Nephron progenitor cell (in vitro differentiated cells): Measurements from ENCODE around the gene ZNF264.

Source experiments
- DNase-seq: peaks from one replicate; pipeline ENCODE4 v3.0.0; 2021
- H3K27ac Mint-ChIP-seq: 2 replicates; pipeline ENCODE4 v1.8.0; 2021; ENCODE audit warnings: mild to moderate bottlenecking, moderate library complexity, mixed read lengths
- H3K27me3 Mint-ChIP-seq: 2 replicates; pipeline ENCODE4 v1.8.0; 2021; ENCODE audit warnings: mild to moderate bottlenecking, low read depth, mixed read lengths; ENCODE audit not compliant: poor library complexity
- H3K36me3 Mint-ChIP-seq: 2 replicates; pipeline ENCODE4 v1.8.0; 2021; ENCODE audit warnings: low read depth, mixed read lengths
- H3K4me1 Mint-ChIP-seq: 2 replicates; pipeline ENCODE4 v1.8.0; 2021; ENCODE audit warnings: mixed read lengths
- H3K4me3 Mint-ChIP-seq: 2 replicates; pipeline ENCODE4 v1.8.0; 2021; ENCODE audit warnings: mild to moderate bottlenecking, moderate library complexity, mixed read lengths
- H3K9me3 Mint-ChIP-seq: 2 replicates; pipeline ENCODE4 v1.8.0; 2021; ENCODE audit warnings: mild to moderate bottlenecking, moderate library complexity, mixed read lengths
- TF ChIP-seq, protein P1 (sequence below): fragments of 200-600 bp; sonication (generic); IDR thresholded peaks from 2 replicates; pipeline ENCODE4 v1.5.0; 2021; ENCODE audit warnings: antibody characterized with exemption

The ZNF264 gene

DNA sequence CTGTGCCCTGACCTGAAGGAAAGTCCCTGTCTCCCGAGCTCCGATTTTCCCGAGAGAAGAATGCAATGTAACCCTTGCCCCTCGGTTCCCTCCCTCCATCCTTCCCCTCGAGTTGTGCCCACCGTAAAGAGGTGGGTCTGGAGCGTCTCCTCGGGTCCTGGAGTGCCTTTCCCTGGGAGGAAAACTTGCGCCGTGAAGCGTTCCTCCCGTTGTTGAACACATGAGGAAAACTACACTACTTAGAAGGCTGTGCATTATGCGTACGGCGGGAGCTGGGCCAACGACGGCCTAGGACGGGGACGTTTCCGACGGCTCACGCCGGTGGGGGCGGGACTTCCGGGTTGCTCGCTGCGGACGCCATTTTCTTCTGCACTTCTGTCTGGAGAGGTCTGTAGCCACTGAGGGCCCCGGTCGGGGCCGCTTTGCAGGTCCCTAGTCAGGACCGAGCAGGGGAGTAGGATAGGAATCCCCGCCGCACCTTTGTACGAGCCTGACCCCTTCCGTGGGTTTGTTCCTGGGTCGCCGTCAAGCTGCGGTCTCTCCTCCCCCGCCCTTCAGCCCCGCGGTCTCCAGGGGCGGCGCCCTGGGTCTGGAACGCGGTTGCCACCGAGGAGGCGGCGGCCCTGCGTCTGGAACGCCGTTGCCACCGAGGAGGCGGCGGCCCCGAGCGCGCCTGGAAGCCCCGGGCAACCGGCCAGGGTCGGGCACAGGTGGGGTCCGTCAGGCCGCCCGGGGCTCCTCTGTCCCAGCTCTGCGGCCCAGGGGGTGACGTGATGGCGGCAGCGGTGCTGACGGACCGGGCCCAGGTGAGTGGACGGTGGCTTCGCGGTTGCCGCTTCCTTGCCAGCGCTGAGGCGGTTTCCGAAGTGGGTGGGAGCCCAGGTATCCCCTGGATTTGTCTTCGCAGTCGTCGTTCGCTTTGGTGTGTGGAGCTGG, at the start of gene ZNF264:
Gene ZNF264, plus strand, starts transcription at position 360 of the 936 bp plus-strand sequence. Its CDS starts 414 bp downstream, at position 774.
- Mint-ChIP-seq H3K4me1 (peaks cover 27% of the 10 kb centered on the region), H3K36me3 (peaks cover 66% of the 10 kb centered on the region), H3K27me3 (peaks cover 13% of the 10 kb centered on the region), H3K4me3 (peak within 1 kb of the TSS; percentile 97), H3K27ac (peak within 1 kb of the TSS; percentile 93), H3K9me3 (peaks cover 55% of the 10 kb centered on the region)
- DNase-seq, result peak; percentile 87
- TF ChIP-seq, protein P1, sequence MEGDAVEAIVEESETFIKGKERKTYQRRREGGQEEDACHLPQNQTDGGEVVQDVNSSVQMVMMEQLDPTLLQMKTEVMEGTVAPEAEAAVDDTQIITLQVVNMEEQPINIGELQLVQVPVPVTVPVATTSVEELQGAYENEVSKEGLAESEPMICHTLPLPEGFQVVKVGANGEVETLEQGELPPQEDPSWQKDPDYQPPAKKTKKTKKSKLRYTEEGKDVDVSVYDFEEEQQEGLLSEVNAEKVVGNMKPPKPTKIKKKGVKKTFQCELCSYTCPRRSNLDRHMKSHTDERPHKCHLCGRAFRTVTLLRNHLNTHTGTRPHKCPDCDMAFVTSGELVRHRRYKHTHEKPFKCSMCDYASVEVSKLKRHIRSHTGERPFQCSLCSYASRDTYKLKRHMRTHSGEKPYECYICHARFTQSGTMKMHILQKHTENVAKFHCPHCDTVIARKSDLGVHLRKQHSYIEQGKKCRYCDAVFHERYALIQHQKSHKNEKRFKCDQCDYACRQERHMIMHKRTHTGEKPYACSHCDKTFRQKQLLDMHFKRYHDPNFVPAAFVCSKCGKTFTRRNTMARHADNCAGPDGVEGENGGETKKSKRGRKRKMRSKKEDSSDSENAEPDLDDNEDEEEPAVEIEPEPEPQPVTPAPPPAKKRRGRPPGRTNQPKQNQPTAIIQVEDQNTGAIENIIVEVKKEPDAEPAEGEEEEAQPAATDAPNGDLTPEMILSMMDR, result no peak

DNA sequence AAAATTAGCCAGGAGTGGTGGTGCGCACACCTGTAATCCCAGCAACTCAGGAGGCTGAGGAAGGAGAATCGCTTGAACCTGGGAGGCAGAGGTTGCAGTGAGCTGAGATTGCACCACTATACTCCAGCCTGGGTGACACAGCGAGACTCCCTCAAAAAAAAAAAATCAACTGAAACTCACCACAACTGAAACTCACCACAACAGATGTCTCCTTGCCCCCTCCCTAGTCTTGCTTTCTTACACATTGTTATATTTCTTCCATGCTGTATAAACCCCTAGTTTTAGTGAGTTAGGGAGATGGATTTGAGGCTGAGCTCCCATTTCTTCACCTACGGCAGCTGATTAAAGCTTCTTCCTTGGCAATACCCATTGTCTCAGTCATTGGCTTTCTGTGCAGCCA, 49.6 kb upstream of the ZNF264 start:
- no peaks in the 10 kb centered on the region for H3K27me3 Mint-ChIP-seq
- peaks cover 4% of the 10 kb centered on the region for H3K36me3 Mint-ChIP-seq
- no peak for DNase-seq
- H3K4me1 Mint-ChIP-seq, result no peaks in the 10 kb centered on the region
- H3K9me3 Mint-ChIP-seq, result peaks cover 83% of the 10 kb centered on the region
- H3K27ac Mint-ChIP-seq, result no peak overlapping the region
- no peak overlapping the region for H3K4me3 Mint-ChIP-seq
- TF ChIP-seq, protein P1, result no peak

DNA sequence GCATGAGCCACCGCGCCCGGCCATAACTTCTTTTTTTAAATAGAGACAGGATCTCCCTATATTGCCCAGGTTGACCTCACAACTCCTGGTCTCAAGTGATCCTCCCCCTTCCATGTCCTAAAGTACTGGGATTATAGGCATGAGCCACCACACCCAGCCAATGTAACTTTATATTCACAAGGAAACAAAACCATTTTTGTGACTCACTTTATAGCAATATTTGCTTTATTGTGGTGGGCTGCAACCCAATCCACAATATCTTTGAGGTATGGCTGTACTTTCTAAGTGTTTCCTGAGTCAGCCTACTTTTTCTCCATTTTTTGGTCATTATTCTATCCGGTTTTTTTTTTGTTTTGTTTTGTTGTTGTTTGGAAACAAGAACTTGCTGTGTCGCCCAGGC, 38.4 kb upstream of the ZNF264 start:
- DNase-seq, result no peak
- Mint-ChIP-seq H3K27ac (no peak overlapping the region), H3K4me3 (no peak overlapping the region), H3K27me3 (peaks cover 2% of the 10 kb centered on the region), H3K36me3 (no peaks in the 10 kb centered on the region), H3K4me1 (no peaks in the 10 kb centered on the region), H3K9me3 (peaks cover 76% of the 10 kb centered on the region)
- TF ChIP-seq, protein P1, result no peak

DNA sequence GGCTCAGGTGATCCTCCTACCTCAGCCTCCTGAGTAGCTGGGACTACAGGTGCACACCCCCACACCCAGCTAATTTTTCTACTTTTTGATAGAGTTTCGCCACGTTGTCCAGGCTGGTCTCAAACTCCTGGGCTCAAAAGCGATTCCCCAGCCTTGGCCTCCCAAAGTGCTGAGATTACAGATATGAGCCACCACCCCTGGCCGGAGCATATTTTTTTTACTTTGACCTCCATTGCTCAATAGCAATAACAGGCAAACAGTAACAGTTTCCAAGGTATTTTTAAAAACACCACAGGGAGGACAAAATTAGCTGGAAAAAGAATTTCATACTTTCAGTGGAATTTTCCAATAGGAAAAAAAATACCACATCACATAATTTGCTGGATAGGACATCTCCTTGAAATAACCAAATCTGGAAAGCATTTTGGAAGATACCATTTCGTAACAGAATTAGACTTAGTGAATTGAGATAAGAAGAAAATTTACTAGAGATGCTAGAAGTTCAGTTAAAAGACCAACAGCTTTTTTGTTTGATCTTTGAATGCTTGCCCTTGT, 29.2 kb upstream of the ZNF264 start:
- TF ChIP-seq, protein P1, result no peak
- DNase-seq, result no peak
- Mint-ChIP-seq H3K36me3 (no peaks in the 10 kb centered on the region), H3K27ac (no peak overlapping the region), H3K9me3 (peaks cover 78% of the 10 kb centered on the region), H3K27me3 (peaks cover 15% of the 10 kb centered on the region), H3K4me3 (no peak overlapping the region), H3K4me1 (no peaks in the 10 kb centered on the region)

DNA sequence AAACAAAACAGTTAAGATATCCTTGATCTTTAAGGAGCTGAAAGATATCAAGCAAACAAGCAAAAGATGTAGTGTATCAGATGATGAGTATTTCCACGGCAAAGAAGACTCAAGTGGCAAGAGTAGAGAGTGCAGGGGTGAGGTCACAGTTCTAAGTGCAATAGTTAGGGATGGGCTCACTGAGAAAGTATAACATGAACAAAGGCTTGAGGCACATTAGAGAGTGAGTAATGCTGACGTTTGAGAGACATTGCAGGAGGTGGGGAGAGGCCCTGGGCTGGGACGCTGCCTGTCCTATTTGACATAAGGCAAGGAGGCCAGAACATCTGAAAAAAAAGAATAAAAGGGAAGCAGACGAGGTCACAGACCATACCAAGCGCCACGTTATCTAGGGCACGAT, 25.5 kb upstream of the ZNF264 start:
- Mint-ChIP-seq H3K36me3 (no peaks in the 10 kb centered on the region), H3K27ac (no peak overlapping the region), H3K4me3 (no peak overlapping the region), H3K27me3 (peaks cover 22% of the 10 kb centered on the region), H3K9me3 (peaks cover 55% of the 10 kb centered on the region), H3K4me1 (no peaks in the 10 kb centered on the region)
- DNase-seq, result no peak
- TF ChIP-seq, protein P1, result no peak
